Neural progenitor cell (in vitro differentiated cells): ENCODE data around the gene UQCRQ. TPM values are rescaled to one million over a fixed set of nuclear protein-coding genes. Genes with fewer than 3 reads are reported as not detected.

Experiments
- DNase-seq: peaks from one replicate; pipeline ENCODE4 v3.0.0-alpha.2; 2016; ENCODE audit warnings: low spot score
- H2AFZ ChIP-seq: fragments of 200-600 bp; sonication (generic); replicated peaks from 2 replicates; pipeline ENCODE4 v1.6.1; 2016; ENCODE audit warnings: antibody characterized with exemption
- H3F3A ChIP-seq: fragments of 200-600 bp; sonication (generic); 2 replicates; pipeline ENCODE4 v1.6.1; 2016; ENCODE audit warnings: antibody characterized with exemption, low read depth
- H3K27ac ChIP-seq: fragments of 200-600 bp; sonication (generic); 2 replicates; pipeline ENCODE4 v1.5.1; 2016; ENCODE audit warnings: mild to moderate bottlenecking
- H3K27me3 ChIP-seq: fragments of 200-600 bp; sonication (generic); 2 replicates; pipeline ENCODE4 v1.6.1; 2016; ENCODE audit warnings: mild to moderate bottlenecking, moderate library complexity
- H3K36me3 ChIP-seq: fragments of 200-600 bp; sonication (generic); 2 replicates; pipeline ENCODE4 v1.5.1; 2016
- H3K4me1 ChIP-seq: fragments of 200-600 bp; sonication (generic); 2 replicates; pipeline ENCODE4 v1.6.1; 2016; ENCODE audit warnings: mixed run types
- H3K4me2 ChIP-seq: fragments of 200-600 bp; sonication (generic); 2 replicates; pipeline ENCODE4 v1.6.1; 2016
- H3K4me3 ChIP-seq: fragments of 200-600 bp; sonication (generic); 2 replicates; pipeline ENCODE4 v1.5.1; 2016
- H3K79me2 ChIP-seq: fragments of 200-600 bp; sonication (generic); 2 replicates; pipeline ENCODE4 v1.6.1; 2016; ENCODE audit warnings: low read depth
- H3K9ac ChIP-seq: fragments of 200-600 bp; sonication (generic); 2 replicates; pipeline ENCODE4 v1.6.1; 2016
- H3K9me3 ChIP-seq: fragments of 200-600 bp; sonication (generic); 2 replicates; pipeline ENCODE4 v1.5.1; 2016; ENCODE audit warnings: low read depth
- H4K20me1 ChIP-seq: fragments of 200-600 bp; sonication (generic); 2 replicates; pipeline ENCODE4 v1.6.1; 2016; ENCODE audit warnings: low read depth
- H3K27ac Mint-ChIP-seq: 3 replicates; pipeline ENCODE4 v1.8.0; 2021; ENCODE audit warnings: mixed read lengths
- H3K27me3 Mint-ChIP-seq: 2 replicates; pipeline ENCODE4 v1.8.0; 2022; ENCODE audit warnings: low read depth, mild to moderate bottlenecking, inconsistent platforms, moderate library complexity, mixed read lengths; ENCODE audit not compliant: insufficient read depth
- H3K36me3 Mint-ChIP-seq: 3 replicates; pipeline ENCODE4 v1.8.0; 2021; ENCODE audit warnings: mixed read lengths
- H3K4me1 Mint-ChIP-seq: 3 replicates; pipeline ENCODE4 v1.8.0; 2021; ENCODE audit warnings: mixed read lengths
- H3K4me3 Mint-ChIP-seq: 3 replicates; pipeline ENCODE4 v1.8.0; 2021; ENCODE audit warnings: mild to moderate bottlenecking, moderate library complexity, mixed read lengths
- H3K9me3 Mint-ChIP-seq: 3 replicates; pipeline ENCODE4 v1.8.0; 2020; ENCODE audit warnings: mixed read lengths
- EZH2 ChIP-seq: fragments of 200-600 bp; sonication (generic); IDR thresholded peaks from 2 replicates; pipeline ENCODE4 v1.6.1; 2017; ENCODE audit warnings: antibody characterized with exemption, mild to moderate bottlenecking, moderate library complexity
- EZH2phosphoT487 ChIP-seq: fragments of 200-600 bp; sonication (generic); IDR thresholded peaks from 2 replicates; pipeline ENCODE4 v1.6.1; 2017; ENCODE audit warnings: antibody characterized with exemption
- total RNA-seq: library from RNA; depleted of rRNA; stranded (reverse); fragments of >200 nt; gene quantifications from 2 replicates; pipeline ENCODE4 v1.2.3, GENCODE V29; 2015; ENCODE audit warnings: low replicate concordance
- TF ChIP-seq, protein P1 (sequence below): fragments of 200-600 bp; sonication (generic); IDR thresholded peaks from 2 replicates; pipeline ENCODE4 v1.5.1; 2017; ENCODE audit warnings: antibody characterized with exemption, mild to moderate bottlenecking

UQCRQ gene
- total RNA-seq, 1 donor from 2014 or later, result 45.0 TPM

DNA sequence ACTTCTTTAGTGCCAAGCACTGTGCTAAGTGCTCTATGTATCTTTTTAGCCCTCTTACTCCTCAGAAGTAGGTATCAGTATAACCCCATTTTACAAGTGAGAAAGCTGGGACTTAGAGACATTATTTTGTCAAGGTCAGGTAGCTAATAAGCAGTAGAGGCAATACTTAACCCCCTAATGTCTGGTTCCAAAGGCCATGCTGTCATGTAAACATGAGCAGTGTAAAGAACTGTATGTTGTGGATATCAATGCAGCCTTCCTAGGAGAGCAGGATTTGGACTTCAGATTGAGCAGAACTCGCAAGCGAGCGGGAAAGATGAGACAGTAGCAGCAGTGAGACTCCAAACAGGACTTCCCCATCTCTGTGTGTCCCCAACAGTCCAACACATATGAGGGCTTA, 32.4 kb upstream of the UQCRQ start:
- TF ChIP-seq, protein P1, sequence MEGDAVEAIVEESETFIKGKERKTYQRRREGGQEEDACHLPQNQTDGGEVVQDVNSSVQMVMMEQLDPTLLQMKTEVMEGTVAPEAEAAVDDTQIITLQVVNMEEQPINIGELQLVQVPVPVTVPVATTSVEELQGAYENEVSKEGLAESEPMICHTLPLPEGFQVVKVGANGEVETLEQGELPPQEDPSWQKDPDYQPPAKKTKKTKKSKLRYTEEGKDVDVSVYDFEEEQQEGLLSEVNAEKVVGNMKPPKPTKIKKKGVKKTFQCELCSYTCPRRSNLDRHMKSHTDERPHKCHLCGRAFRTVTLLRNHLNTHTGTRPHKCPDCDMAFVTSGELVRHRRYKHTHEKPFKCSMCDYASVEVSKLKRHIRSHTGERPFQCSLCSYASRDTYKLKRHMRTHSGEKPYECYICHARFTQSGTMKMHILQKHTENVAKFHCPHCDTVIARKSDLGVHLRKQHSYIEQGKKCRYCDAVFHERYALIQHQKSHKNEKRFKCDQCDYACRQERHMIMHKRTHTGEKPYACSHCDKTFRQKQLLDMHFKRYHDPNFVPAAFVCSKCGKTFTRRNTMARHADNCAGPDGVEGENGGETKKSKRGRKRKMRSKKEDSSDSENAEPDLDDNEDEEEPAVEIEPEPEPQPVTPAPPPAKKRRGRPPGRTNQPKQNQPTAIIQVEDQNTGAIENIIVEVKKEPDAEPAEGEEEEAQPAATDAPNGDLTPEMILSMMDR, result no peak
- no peak for TF ChIP-seq EZH2phosphoT487
- TF ChIP-seq EZH2, result no peak
- Histone ChIP-seq H3K36me3 (no peaks in the 10 kb centered on the region), H3K27ac (no peak overlapping the region), H3F3A (peaks cover 3% of the 10 kb centered on the region), H4K20me1 (no peaks in the 10 kb centered on the region), H2AFZ (no peak overlapping the region), H3K4me3 (no peak overlapping the region), H3K9ac (no peak overlapping the region), H3K79me2 (no peaks in the 10 kb centered on the region), H3K4me2 (no peak overlapping the region), H3K4me1 (no peaks in the 10 kb centered on the region), H3K9me3 (no peaks in the 10 kb centered on the region), H3K27me3 (peaks cover 51% of the 10 kb centered on the region)
- Mint-ChIP-seq H3K4me3 (no peak overlapping the region), H3K4me1 (peaks cover 5% of the 10 kb centered on the region), H3K27ac (no peak overlapping the region), H3K36me3 (peaks cover 2% of the 10 kb centered on the region), H3K9me3 (peaks cover 2% of the 10 kb centered on the region), H3K27me3 (peaks cover 12% of the 10 kb centered on the region)
- DNase-seq, result no peak

GRCh38 chr5:132836852-132837251, 29.6 kb upstream of the UQCRQ start:
- H3K4me1 Mint-ChIP-seq, result peaks cover 8% of the 10 kb centered on the region
- DNase-seq, result no peak

DNA sequence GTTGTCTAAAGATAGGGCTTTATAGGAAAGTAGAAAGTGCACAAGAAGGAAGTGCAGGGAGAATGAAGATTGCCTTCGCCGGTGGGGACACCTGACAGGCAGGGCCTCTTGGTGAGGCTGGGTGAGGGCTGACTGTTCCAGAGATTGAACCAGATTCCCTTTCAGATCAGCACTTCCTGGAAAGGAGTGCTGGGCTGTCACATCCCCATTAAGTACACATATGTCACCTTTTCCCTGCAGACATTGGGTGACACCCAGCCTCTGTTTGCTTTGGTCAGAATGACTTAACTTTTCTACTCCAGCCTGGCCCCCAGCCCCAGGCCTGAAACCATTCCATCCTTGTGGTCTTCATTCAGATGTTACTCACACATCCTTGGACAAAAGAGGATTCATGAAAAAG, 28.6 kb upstream of the UQCRQ start:
- no peak overlapping the region for H3K9ac ChIP-seq
- no peak for DNase-seq
- Mint-ChIP-seq H3K9me3 (no peaks in the 10 kb centered on the region), H3K36me3 (no peaks in the 10 kb centered on the region), H3K4me3 (no peak overlapping the region), H3K27ac (no peak overlapping the region), H3K27me3 (peaks cover 3% of the 10 kb centered on the region), H3K4me1 (peaks cover 8% of the 10 kb centered on the region)
- no peak overlapping the region for H3K4me3 ChIP-seq
- no peak overlapping the region for H3K4me2 ChIP-seq
- peaks cover 8% of the 10 kb centered on the region for H3K4me1 ChIP-seq
- no peaks in the 10 kb centered on the region for H3K9me3 ChIP-seq
- no peaks in the 10 kb centered on the region for H4K20me1 ChIP-seq
- H3K27me3 ChIP-seq, result peaks cover 13% of the 10 kb centered on the region
- H3K79me2 ChIP-seq, result no peaks in the 10 kb centered on the region
- no peaks in the 10 kb centered on the region for H3K36me3 ChIP-seq
- TF ChIP-seq EZH2phosphoT487, result no peak
- TF ChIP-seq, protein P1, result no peak
- TF ChIP-seq EZH2, result no peak
- no peaks in the 10 kb centered on the region for H3F3A ChIP-seq
- no peak overlapping the region for H2AFZ ChIP-seq
- H3K27ac ChIP-seq, result no peak overlapping the region

More at GRCh38 chr5:132836852-132837251, 29.6 kb upstream of the UQCRQ start:
- Histone ChIP-seq H3K27me3 (peaks cover 23% of the 10 kb centered on the region), H3K4me2 (no peak overlapping the region), H3K4me1 (peaks cover 8% of the 10 kb centered on the region), H3K79me2 (no peaks in the 10 kb centered on the region), H3K4me3 (no peak overlapping the region), H3K9ac (no peak overlapping the region), H2AFZ (no peak overlapping the region), H4K20me1 (no peaks in the 10 kb centered on the region), H3K36me3 (no peaks in the 10 kb centered on the region), H3F3A (no peaks in the 10 kb centered on the region), H3K27ac (no peak overlapping the region), H3K9me3 (no peaks in the 10 kb centered on the region)
- H3K36me3 Mint-ChIP-seq, result no peaks in the 10 kb centered on the region
- no peak overlapping the region for H3K4me3 Mint-ChIP-seq
- TF ChIP-seq EZH2phosphoT487, result no peak
- no peak for TF ChIP-seq EZH2
- TF ChIP-seq, protein P1, result no peak
- H3K27ac Mint-ChIP-seq, result no peak overlapping the region
- no peaks in the 10 kb centered on the region for H3K9me3 Mint-ChIP-seq
- H3K27me3 Mint-ChIP-seq, result peaks cover 3% of the 10 kb centered on the region
